ENCODE results near the gene CPM. TPM values are rescaled to one million over a fixed set of nuclear protein-coding genes. Genes with fewer than 3 reads are reported as not detected.

The CPM gene
- polyA plus RNA-seq, 1 experiment, result 5.8 TPM

- POLR2A ChIA-PET, result no interaction called here
- CTCF ChIA-PET, result no interaction called here
- H3K36me3 ChIP-seq (ENCODE audit: control insufficient read depth, insufficient read depth, low read length), result no peaks in the 10 kb centered on the region
- H3K4me3 ChIP-seq (ENCODE audit: low read depth, low read length), result no peak overlapping the region
- TF ChIP-seq, protein P1, sequence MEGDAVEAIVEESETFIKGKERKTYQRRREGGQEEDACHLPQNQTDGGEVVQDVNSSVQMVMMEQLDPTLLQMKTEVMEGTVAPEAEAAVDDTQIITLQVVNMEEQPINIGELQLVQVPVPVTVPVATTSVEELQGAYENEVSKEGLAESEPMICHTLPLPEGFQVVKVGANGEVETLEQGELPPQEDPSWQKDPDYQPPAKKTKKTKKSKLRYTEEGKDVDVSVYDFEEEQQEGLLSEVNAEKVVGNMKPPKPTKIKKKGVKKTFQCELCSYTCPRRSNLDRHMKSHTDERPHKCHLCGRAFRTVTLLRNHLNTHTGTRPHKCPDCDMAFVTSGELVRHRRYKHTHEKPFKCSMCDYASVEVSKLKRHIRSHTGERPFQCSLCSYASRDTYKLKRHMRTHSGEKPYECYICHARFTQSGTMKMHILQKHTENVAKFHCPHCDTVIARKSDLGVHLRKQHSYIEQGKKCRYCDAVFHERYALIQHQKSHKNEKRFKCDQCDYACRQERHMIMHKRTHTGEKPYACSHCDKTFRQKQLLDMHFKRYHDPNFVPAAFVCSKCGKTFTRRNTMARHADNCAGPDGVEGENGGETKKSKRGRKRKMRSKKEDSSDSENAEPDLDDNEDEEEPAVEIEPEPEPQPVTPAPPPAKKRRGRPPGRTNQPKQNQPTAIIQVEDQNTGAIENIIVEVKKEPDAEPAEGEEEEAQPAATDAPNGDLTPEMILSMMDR (IDR thresholded peaks at IDR 0.05; ENCODE audit: insufficient read depth, low read depth, low read length), result no peak
- no peak for DNase-seq (ENCODE audit: low read depth)
- peaks cover 1% of the 10 kb centered on the region; the same call in 1 of the 2 replicates for H3K27me3 ChIP-seq (ENCODE audit: control insufficient read depth, insufficient read depth, low read length)
Measured at GRCh38 chr12:68956466-68956865, 23.5 kb upstream of the CPM start.

DNA sequence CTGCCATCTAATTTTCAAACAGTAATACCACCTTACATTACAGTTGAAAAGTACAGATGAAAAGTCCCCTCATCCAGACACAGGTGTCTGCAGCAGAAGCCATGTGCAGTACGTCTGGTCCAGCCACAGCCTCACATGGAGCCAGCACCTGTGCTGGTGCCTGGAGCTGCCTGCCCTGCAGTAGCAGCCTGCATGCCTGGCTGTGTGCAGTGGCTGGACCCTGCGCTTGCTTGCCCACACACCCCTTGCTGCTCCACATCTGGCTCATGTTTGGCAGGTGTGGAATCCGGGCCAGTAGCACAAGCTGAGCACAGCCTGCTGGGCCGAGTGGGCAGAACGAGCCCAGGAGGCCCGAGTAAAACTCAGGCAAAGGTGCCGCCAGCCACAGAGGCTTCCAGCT is 21.8 kb upstream of the CPM start:
- ChIA-PET CTCF (interaction anchor here (1.1 to 1.3 kb wide), 2 partner anchors 13 to 40 kb away, joined by 3 read pairs; no protein-coding TSS in a partner anchor), POLR2A (no interaction called here)
- DNase-seq (ENCODE audit: low read depth), result no peak
- Histone ChIP-seq H3K27me3 (ENCODE audit: control insufficient read depth, insufficient read depth, low read length) (peaks cover 1% of the 10 kb centered on the region; the same call in 1 of the 2 replicates), H3K36me3 (ENCODE audit: control insufficient read depth, insufficient read depth, low read length) (no peaks in the 10 kb centered on the region), H3K4me3 (ENCODE audit: low read depth, low read length) (no peak overlapping the region)
- TF ChIP-seq, protein P1 (IDR thresholded peaks at IDR 0.05; ENCODE audit: insufficient read depth, low read depth, low read length), result no peak

DNA sequence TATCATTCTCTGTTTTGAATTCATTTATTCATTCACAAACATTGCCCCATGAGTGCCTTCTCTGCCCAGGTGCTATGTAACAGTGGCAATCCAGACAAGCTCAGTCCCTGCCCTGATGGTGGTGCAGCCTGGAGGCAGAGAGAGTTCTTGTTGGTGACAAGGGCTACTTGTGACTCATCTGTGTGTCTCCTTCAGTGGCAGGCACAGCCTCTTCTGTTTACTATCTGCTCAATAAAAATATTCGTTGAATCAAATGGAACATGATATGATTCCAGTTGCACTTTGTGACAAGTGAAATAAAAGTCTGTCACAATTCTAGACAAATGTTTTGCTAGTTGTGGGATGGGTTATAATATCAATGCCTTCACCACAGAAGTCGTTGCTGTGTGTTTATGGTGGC is 20.6 kb upstream of the CPM start:
- TF ChIP-seq, protein P1 (IDR thresholded peaks at IDR 0.05; ENCODE audit: insufficient read depth, low read depth, low read length), result no peak
- no peak for DNase-seq (ENCODE audit: low read depth)
- no peaks in the 10 kb centered on the region for H3K36me3 ChIP-seq (ENCODE audit: control insufficient read depth, insufficient read depth, low read length)
- H3K4me3 ChIP-seq (ENCODE audit: low read depth, low read length), result no peak overlapping the region
- ChIA-PET POLR2A (no interaction called here), CTCF (no interaction called here)
- H3K27me3 ChIP-seq (ENCODE audit: control insufficient read depth, insufficient read depth, low read length), result peaks cover 1% of the 10 kb centered on the region; the same call in 1 of the 2 replicates

- Histone ChIP-seq H3K4me3 (ENCODE audit: low read depth, low read length) (no peak overlapping the region), H3K27me3 (ENCODE audit: control insufficient read depth, insufficient read depth, low read length) (peaks cover 1% of the 10 kb centered on the region; the same call in 1 of the 2 replicates), H3K36me3 (ENCODE audit: control insufficient read depth, insufficient read depth, low read length) (no peaks in the 10 kb centered on the region)
- TF ChIP-seq, protein P1 (IDR thresholded peaks at IDR 0.05; ENCODE audit: insufficient read depth, low read depth, low read length), result no peak
- no peak for DNase-seq (ENCODE audit: low read depth)
- ChIA-PET CTCF (no interaction called here), POLR2A (no interaction called here)
Measured at GRCh38 chr12:68951652-68952051, 18.7 kb upstream of the CPM start.

DNA sequence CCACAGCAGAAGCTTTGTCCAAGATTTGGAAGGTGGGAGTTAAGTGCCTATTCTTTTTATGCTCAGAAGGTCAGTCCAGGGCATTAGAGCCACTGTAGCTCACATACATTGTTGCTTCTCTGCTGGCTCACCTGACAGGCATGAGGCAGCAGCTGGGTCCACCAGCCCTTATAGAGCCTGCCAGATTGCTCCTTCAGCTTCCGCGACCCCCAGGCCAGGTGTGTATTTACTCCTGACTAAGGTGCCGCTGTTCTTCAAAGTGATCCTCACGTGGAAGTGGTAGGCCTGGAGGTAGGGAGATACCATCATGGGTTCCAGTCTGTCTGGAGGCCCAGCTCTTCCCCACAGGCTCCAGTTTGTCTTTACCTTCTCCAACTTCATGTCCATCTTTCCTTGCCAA is 17.5 kb upstream of the CPM start:
- TF ChIP-seq, protein P1 (IDR thresholded peaks at IDR 0.05; ENCODE audit: insufficient read depth, low read depth, low read length), result no peak
- Histone ChIP-seq H3K4me3 (ENCODE audit: low read depth, low read length) (no peak overlapping the region), H3K36me3 (ENCODE audit: control insufficient read depth, insufficient read depth, low read length) (no peaks in the 10 kb centered on the region), H3K27me3 (ENCODE audit: control insufficient read depth, insufficient read depth, low read length) (peaks cover 1% of the 10 kb centered on the region; the same call in 1 of the 2 replicates)
- POLR2A ChIA-PET, result no interaction called here
- DNase-seq (ENCODE audit: low read depth), result no peak
- CTCF ChIA-PET, result interaction anchor here (0.8 kb wide), 1 partner anchor 15 kb away, joined by 3 read pairs; no protein-coding TSS in a partner anchor
